ENCODE measurements around the gene TM9SF1.

The TM9SF1 gene

GRCh38 chr14:24159777-24160498, 35.3 kb downstream of the TM9SF1 start:
- no peak overlapping the region for H3K9ac ChIP-seq (ENCODE audit: low read length)
- TF ChIP-seq CTCF (IDR thresholded peaks at IDR 0.05; ENCODE audit: low read length) = no peak
- TF ChIP-seq EZH2 (IDR thresholded peaks at IDR 0.05; ENCODE audit: borderline replicate concordance, low read length) = no peak
- H3K27ac ChIP-seq (ENCODE audit: low read depth, low read length, poor library complexity, severe bottlenecking) = no peak overlapping the region
- H3K36me3 ChIP-seq (ENCODE audit: insufficient read depth, low read length) = peaks cover 67% of the 10 kb centered on the region
- no peak overlapping the region for H3K4me3 ChIP-seq (ENCODE audit: low read depth, low read length, poor library complexity, severe bottlenecking)
- H3K79me2 ChIP-seq (ENCODE audit: insufficient read depth, low read length) = no peaks in the 10 kb centered on the region
- H4K20me1 ChIP-seq (ENCODE audit: insufficient read depth, low read length) = no peaks in the 10 kb centered on the region
- no peak overlapping the region for H3K4me2 ChIP-seq (ENCODE audit: low read length)
- no peaks in the 10 kb centered on the region for H3K9me3 ChIP-seq (ENCODE audit: low read length)
- no peaks in the 10 kb centered on the region for H3K27me3 ChIP-seq (ENCODE audit: insufficient read depth, low read length)
- H3F3A ChIP-seq (ENCODE audit: insufficient read depth, low read length) = no peaks in the 10 kb centered on the region
- H3K9me2 ChIP-seq (ENCODE audit: low read depth, low read length) = no peaks in the 10 kb centered on the region
- H3K4me1 ChIP-seq (ENCODE audit: insufficient read depth, low read length, severe bottlenecking) = peaks cover 17% of the 10 kb centered on the region
- no peak overlapping the region for H2AFZ ChIP-seq (ENCODE audit: low read length)

GRCh38 chr14:24157331-24157730, 37.9 kb downstream of the TM9SF1 start:
- no peaks in the 10 kb centered on the region for H4K20me1 ChIP-seq (ENCODE audit: insufficient read depth, low read length)
- no peaks in the 10 kb centered on the region for H3F3A ChIP-seq (ENCODE audit: insufficient read depth, low read length)
- no peaks in the 10 kb centered on the region for H3K27me3 ChIP-seq (ENCODE audit: insufficient read depth, low read length)
- no peak overlapping the region for H2AFZ ChIP-seq (ENCODE audit: low read length)
- no peak overlapping the region for H3K9ac ChIP-seq (ENCODE audit: low read length)
- no peak overlapping the region for H3K4me2 ChIP-seq (ENCODE audit: low read length)
- H3K79me2 ChIP-seq (ENCODE audit: insufficient read depth, low read length) = no peaks in the 10 kb centered on the region
- no peaks in the 10 kb centered on the region for H3K9me3 ChIP-seq (ENCODE audit: low read length)
- no peak overlapping the region for H3K4me3 ChIP-seq (ENCODE audit: low read depth, low read length, poor library complexity, severe bottlenecking)
- no peaks in the 10 kb centered on the region for H3K9me2 ChIP-seq (ENCODE audit: low read depth, low read length)
- peaks cover 16% of the 10 kb centered on the region for H3K4me1 ChIP-seq (ENCODE audit: insufficient read depth, low read length, severe bottlenecking)
- H3K27ac ChIP-seq (ENCODE audit: low read depth, low read length, poor library complexity, severe bottlenecking) = no peak overlapping the region
- TF ChIP-seq CTCF (IDR thresholded peaks at IDR 0.05; ENCODE audit: low read length) = no peak
- no peak for TF ChIP-seq EZH2 (IDR thresholded peaks at IDR 0.05; ENCODE audit: borderline replicate concordance, low read length)
- peaks cover 56% of the 10 kb centered on the region for H3K36me3 ChIP-seq (ENCODE audit: insufficient read depth, low read length)

- H4K20me1 ChIP-seq (ENCODE audit: insufficient read depth, low read length) = no peaks in the 10 kb centered on the region
- no peak overlapping the region for H3K4me3 ChIP-seq (ENCODE audit: low read depth, low read length, poor library complexity, severe bottlenecking)
- H3K9ac ChIP-seq (ENCODE audit: low read length) = no peak overlapping the region
- peaks cover 55% of the 10 kb centered on the region for H3K36me3 ChIP-seq (ENCODE audit: insufficient read depth, low read length)
- no peaks in the 10 kb centered on the region for H3K27me3 ChIP-seq (ENCODE audit: insufficient read depth, low read length)
- no peaks in the 10 kb centered on the region for H3K79me2 ChIP-seq (ENCODE audit: insufficient read depth, low read length)
- H3F3A ChIP-seq (ENCODE audit: insufficient read depth, low read length) = no peaks in the 10 kb centered on the region
- peaks cover 12% of the 10 kb centered on the region for H3K4me1 ChIP-seq (ENCODE audit: insufficient read depth, low read length, severe bottlenecking)
- no peaks in the 10 kb centered on the region for H3K9me3 ChIP-seq (ENCODE audit: low read length)
- no peaks in the 10 kb centered on the region for H3K9me2 ChIP-seq (ENCODE audit: low read depth, low read length)
- no peak overlapping the region for H2AFZ ChIP-seq (ENCODE audit: low read length)
- H3K4me2 ChIP-seq (ENCODE audit: low read length) = no peak overlapping the region
- TF ChIP-seq EZH2 (IDR thresholded peaks at IDR 0.05; ENCODE audit: borderline replicate concordance, low read length) = no peak
- no peak for TF ChIP-seq CTCF (IDR thresholded peaks at IDR 0.05; ENCODE audit: low read length)
- no peak overlapping the region for H3K27ac ChIP-seq (ENCODE audit: low read depth, low read length, poor library complexity, severe bottlenecking)
These were observed 38.4 kb downstream of the TM9SF1 start for GRCh38 chr14:24156840-24157239.
